Stimulated activated CD4-positive, alpha-beta T cell treated with anti-CD3 and anti-CD28 coated beads, Interleukin-2, amount 100 ng/mL, for 24 hours (primary cell): Measurements from ENCODE around the gene OR8B3.

Experiments used
- DNase-seq, 2 donors: peaks; one replicate each; pipeline ENCODE4 v3.0.0-alpha.2; 2020

The OR8B3 gene

GRCh38 chr11:124346311-124346955 lies 52.4 kb downstream of the OR8B3 start:
- no peak for DNase-seq
